ENCODE measurements around the gene TRIM52. TPM values are rescaled to one million over a fixed set of nuclear protein-coding genes. Genes with fewer than 3 reads are reported as not detected.

TRIM52 gene
- total and polyA plus RNA-seq, 9 of the 15 experiments (the other 6 are each of a cell fraction or from before 2014, with no cell fraction given) = 3.3 to 21.9 (median 13.5) TPM

DNA sequence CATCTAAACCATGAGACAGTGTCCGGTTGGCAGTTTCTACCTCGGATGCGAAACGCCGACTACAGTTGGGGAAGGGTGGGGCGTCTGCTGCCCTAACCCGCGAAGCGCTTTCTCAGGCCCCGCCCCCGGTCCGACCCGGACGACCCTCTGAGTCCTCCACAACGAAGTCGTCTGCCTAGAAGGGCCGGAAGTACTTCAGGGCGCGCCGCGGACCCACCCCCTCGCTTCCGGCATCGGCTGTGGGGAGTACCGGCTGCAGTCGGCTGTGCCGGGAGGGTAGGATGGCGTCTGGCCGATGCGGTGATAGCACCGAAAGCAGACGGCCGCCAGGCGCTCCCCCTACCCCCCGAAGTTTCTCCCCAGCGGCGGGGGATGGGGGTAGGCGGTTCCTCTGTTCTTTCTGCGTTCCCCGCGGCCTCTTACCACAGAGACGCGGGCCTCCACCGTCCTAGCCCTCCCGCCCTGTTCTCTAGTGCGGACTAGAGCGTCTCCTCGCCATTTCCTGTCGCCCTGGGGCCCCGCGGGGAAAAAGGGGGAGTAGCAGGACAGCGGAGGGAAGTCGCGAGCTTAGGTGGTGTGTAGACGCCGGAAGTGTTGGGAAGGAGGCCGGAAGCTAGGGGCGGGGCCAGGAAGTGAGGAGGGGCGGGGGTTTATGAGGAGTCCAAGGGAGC lies 37.8 kb downstream of the TRIM52 start, which contains the start of gene TRIM41 (continued):
- TF ChIP-seq NUFIP1 (IDR thresholded peaks at IDR 0.05; ENCODE audit: partially characterized antibody) (no peak), CREB5 (CRISPR knock-in tag; IDR thresholded peaks at IDR 0.05) (no peak), PCBP2 (IDR thresholded peaks at IDR 0.05; ENCODE audit: low read depth, low read length, poor library complexity, severe bottlenecking) (no peak), LARP7 (IDR thresholded peaks at IDR 0.05) (no peak), ZNF695 (CRISPR knock-in tag; IDR thresholded peaks at IDR 0.05) (no peak), RAD51 (IDR thresholded peaks at IDR 0.05; ENCODE audit: borderline replicate concordance, low read depth) (no peak), KAT7 (CRISPR knock-in tag; IDR thresholded peaks at IDR 0.05; ENCODE audit: borderline replicate concordance) (no peak), ZNF584 (CRISPR knock-in tag; IDR thresholded peaks at IDR 0.05; ENCODE audit: low read depth) (no peak), HDAC3 (IDR thresholded peaks at IDR 0.05; ENCODE audit: borderline replicate concordance, partially characterized antibody) (peak; percentile 76), BMI1 (IDR thresholded peaks at IDR 0.05; ENCODE audit: low read length) (no peak), SMC3 (conservative IDR thresholded peaks at IDR 0.05; ENCODE audit: insufficient read depth, low read depth, low read length) (no peak), NFE2 (IDR thresholded peaks at IDR 0.05; ENCODE audit: low read depth) (no peak), NCOR1 (IDR thresholded peaks at IDR 0.05) (peak; percentile 71), MGA (IDR thresholded peaks at IDR 0.05) (no peak)
